SK-N-SH treated with all-trans-retinoic acid at 6 μM for 48 hours (cell line): ENCODE results near the gene TPMT.

ENCODE experiments used
- ARNTL ChIP-seq: fragments of 450-650 bp; formaldehyde crosslinking; IDR thresholded peaks from 2 replicates; pipeline ENCODE4 v1.5.0; 2020; ENCODE audit warnings: low read depth, mild to moderate bottlenecking, moderate library complexity, borderline replicate concordance
- GLIS3 ChIP-seq: fragments of 250-450 bp; sonication (Bioruptor Pico); IDR thresholded peaks from 2 replicates; pipeline ENCODE4 v1.5.0; 2020; ENCODE audit warnings: mild to moderate bottlenecking, moderate library complexity
- TCF4 ChIP-seq: fragments of 250-450 bp; sonication (Bioruptor Pico); IDR thresholded peaks from 2 replicates; pipeline ENCODE4 v1.8.0; 2021; ENCODE audit warnings: mild to moderate bottlenecking, moderate library complexity, borderline replicate concordance
- TOX ChIP-seq: fragments of 250-450 bp; sonication (Bioruptor Pico); IDR thresholded peaks from 2 replicates; pipeline ENCODE4 v1.8.0; 2021; ENCODE audit warnings: mild to moderate bottlenecking, moderate library complexity, borderline replicate concordance
- ZFP3 ChIP-seq: fragments of 250-450 bp; sonication (Bioruptor Pico); IDR thresholded peaks from 2 replicates; pipeline ENCODE4 v1.5.0; 2020; ENCODE audit warnings: mild to moderate bottlenecking, moderate library complexity
- ZFP30 ChIP-seq: fragments of 450-650 bp; formaldehyde crosslinking; IDR thresholded peaks from 2 replicates; pipeline ENCODE4 v1.5.0; 2022; ENCODE audit warnings: mild to moderate bottlenecking, moderate library complexity
- ZNF70 ChIP-seq: fragments of 450-650 bp; formaldehyde crosslinking; IDR thresholded peaks from 2 replicates; pipeline ENCODE4 v1.5.0; 2020; ENCODE audit warnings: mild to moderate bottlenecking, moderate library complexity
- ZNF8 ChIP-seq: fragments of 450-650 bp; formaldehyde crosslinking; IDR thresholded peaks from 2 replicates; pipeline ENCODE4 v1.5.0; 2020; ENCODE audit warnings: mild to moderate bottlenecking, moderate library complexity
- TF ChIP-seq, protein P1 (sequence below): fragments of 250-450 bp; sonication (Bioruptor Pico); IDR thresholded peaks from 2 replicates; pipeline ENCODE4 v1.8.0; 2020; ENCODE audit warnings: mild to moderate bottlenecking, moderate library complexity, borderline replicate concordance
- TF ChIP-seq, protein P2 (sequence below): fragments of 250-450 bp; sonication (Bioruptor Pico); IDR thresholded peaks from 2 replicates; pipeline ENCODE4 v1.8.0; 2021; ENCODE audit warnings: low read depth, mild to moderate bottlenecking, moderate library complexity, borderline replicate concordance

DNA sequence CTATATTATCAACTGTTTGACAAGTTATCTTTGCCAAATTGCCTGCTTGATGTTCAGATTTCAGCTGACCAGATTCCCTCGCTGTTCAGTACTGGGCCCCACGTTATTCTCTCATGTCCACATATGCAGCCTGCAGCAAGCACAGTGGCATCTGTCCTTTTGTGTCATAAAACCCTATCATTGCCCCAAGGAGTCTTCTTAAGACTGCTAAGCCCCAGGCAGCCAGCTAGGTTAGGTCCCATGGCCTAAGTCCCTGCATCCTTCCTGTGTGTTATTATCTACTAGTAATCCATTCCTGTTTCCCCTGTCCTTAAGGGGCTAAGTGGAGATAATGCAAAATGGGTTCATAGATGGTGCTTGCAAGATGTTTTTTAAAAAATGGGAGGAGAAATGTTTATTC, 7.5 kb upstream of the TPMT start:
- no peak for TF ChIP-seq ZFP30
- no peak for TF ChIP-seq ZNF70
- TF ChIP-seq, protein P1, sequence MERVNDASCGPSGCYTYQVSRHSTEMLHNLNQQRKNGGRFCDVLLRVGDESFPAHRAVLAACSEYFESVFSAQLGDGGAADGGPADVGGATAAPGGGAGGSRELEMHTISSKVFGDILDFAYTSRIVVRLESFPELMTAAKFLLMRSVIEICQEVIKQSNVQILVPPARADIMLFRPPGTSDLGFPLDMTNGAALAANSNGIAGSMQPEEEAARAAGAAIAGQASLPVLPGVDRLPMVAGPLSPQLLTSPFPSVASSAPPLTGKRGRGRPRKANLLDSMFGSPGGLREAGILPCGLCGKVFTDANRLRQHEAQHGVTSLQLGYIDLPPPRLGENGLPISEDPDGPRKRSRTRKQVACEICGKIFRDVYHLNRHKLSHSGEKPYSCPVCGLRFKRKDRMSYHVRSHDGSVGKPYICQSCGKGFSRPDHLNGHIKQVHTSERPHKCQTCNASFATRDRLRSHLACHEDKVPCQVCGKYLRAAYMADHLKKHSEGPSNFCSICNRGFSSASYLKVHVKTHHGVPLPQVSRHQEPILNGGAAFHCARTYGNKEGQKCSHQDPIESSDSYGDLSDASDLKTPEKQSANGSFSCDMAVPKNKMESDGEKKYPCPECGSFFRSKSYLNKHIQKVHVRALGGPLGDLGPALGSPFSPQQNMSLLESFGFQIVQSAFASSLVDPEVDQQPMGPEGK (CRISPR knock-in tag), result no peak
- no peak for TF ChIP-seq ZFP3 (CRISPR knock-in tag)
- TF ChIP-seq, protein P2, sequence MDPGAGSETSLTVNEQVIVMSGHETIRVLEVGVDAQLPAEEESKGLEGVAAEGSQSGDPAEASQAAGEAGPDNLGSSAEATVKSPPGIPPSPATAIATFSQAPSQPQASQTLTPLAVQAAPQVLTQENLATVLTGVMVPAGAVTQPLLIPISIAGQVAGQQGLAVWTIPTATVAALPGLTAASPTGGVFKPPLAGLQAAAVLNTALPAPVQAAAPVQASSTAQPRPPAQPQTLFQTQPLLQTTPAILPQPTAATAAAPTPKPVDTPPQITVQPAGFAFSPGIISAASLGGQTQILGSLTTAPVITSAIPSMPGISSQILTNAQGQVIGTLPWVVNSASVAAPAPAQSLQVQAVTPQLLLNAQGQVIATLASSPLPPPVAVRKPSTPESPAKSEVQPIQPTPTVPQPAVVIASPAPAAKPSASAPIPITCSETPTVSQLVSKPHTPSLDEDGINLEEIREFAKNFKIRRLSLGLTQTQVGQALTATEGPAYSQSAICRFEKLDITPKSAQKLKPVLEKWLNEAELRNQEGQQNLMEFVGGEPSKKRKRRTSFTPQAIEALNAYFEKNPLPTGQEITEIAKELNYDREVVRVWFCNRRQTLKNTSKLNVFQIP (CRISPR knock-in tag), result no peak
- TF ChIP-seq ZNF8 (CRISPR knock-in tag), result no peak
- no peak for TF ChIP-seq GLIS3 (CRISPR knock-in tag)
- TF ChIP-seq ARNTL (CRISPR knock-in tag), result no peak
- TF ChIP-seq TCF4, result no peak
- TF ChIP-seq TOX (CRISPR knock-in tag), result no peak
